HuH-7.5 (cell line): ENCODE data around the gene SPACDR.
A peak's percentile ranks its signal among the peaks of the same experiment; 100 is the strongest.

Source experiments
- DNase-seq: peaks from one replicate; pipeline ENCODE4 v3.0.0; 2011; ENCODE audit warnings: low spot score

The SPACDR gene

DNA sequence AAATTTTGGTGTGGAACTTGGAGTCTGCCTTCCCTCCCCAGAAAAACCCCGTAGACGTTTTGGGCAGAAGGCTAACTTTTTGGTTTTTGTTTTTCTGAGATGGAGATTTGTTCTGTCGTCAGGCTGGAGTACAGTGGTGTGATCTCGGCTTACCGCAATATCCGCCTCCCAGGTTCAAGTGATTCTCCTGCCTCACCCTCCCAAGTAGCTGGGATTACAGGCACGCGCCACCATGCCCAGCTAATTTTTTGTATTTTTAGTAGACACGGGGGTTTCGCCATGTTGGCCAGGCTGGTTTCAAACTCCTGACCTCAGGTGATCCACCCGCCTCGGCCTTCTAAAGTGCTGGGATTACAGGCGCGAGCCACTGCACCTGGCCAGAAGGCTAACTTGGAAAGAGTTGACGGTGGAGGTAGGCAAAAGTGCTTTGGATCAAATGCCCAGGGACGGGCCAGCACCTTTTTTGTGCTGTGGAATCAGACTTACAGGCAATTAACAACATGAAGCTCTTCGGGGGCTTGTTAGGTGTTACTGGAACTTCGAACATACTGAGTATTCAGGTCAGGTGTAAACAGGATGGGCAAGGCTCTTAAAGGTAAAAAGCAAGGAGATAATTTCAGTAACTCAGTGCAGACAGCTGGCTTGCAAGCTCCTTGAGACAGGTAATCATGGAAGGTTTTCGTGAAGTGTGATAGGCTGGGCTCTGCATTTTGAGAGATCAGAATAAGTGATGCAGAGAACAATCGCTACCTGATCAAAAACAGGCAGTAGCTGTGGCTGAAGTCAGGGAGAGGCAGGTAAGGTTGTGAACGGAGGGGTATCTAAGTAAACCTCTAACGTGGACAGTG lies 29.5 kb downstream of the SPACDR start:
- no peak for DNase-seq

DNA sequence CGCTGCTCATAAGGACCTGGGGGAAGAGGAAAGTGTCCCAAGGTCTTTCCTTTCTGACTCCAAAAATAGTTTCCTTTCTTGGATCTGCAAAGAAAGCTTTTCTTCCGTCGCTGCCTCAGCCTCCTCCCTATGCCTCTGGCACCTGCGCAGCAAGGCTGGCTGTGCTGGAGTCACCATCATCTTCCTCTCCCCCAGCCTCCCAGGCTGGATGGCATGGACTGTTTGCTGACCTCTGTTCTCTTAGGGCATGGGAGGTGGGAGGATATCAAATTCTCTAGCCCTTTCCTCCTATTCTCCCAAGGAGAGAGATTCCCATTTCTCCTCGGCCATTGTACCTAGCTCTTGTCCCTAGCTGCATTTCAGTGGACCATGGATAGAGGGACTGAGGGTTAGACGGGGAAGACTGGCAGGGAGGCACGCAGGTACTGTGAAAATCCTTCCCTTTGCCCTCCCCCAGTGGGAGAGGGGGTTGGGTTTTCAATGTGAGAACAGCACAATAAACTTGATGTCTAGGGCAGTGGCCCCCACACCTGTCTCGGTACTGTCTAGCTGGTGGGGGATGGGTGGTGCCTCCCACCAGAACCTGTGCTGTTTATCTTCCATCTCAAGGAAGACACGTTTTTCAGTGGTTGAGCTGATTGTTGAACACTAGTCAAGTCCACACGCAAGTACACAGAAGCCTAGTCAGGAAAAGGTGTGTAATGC lies 30.3 kb downstream of the SPACDR start:
- no peak for DNase-seq

DNA sequence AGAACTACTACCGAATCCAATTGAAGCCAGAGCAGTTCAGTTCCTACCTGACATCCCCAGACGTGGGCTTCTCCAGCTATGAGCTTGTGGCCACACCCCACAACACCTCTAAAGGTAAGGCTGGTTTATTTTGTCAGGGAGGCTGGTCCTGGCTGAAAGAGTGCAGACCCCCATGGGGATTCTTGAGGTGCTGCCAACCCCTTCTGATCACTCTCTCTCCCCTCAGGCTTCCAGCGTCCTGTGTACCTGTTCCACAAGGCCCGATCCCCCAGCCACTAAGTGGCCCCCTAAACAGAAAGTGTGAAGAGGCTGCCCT lies 30.8 kb downstream of the SPACDR start:
- no peak for DNase-seq

DNA sequence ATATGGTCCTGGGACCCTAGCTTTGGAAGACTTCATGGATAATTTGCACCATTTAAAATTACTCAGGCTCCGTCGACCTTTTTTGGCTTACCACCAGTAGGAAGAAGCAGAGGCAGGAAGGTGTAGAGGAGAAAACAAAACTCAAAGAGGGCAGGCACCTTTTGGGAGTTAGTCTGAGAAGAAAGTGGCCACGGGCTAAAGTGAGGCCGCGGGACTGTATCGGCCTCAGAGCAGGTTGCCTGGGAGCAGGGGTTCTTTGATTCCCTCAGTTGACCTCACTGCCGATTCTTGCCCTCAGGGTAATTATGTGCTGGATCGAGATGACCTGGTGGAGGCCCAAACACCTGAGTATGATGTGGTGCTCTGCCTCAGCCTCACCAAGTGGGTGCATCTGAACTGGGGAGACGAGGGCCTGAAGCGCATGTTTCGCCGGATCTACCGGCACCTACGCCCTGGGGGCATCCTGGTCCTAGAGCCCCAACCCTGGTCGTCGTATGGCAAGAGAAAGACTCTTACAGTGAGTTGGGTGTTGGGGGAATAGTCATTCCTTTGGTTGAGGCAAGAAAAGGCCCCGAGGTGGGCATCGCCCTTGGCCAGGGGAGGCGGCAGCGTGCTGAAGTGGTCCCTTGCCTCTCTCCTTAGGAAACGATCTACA lies 31.3 kb downstream of the SPACDR start:
- DNase-seq, result no peak

DNA sequence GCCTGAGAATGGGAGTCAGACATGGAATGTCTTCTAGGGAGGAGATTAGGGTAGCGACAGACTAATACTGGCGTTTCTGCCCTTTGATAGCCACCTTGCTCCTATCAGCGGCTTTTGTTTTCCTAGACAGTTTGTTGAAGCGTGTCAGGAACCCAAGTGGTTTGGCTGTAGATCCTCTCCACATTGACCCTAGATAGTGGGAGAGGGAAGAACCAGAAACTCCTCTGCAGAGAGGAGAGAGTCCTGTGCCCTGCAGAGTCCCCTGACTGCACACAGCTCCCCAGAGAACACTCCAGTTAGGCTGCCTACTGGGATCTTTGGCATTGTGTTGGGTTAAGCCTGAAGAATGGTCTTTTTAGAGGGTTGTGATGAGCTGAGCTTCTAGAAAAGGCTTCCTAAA lies 32.0 kb downstream of the SPACDR start:
- no peak for DNase-seq

DNA sequence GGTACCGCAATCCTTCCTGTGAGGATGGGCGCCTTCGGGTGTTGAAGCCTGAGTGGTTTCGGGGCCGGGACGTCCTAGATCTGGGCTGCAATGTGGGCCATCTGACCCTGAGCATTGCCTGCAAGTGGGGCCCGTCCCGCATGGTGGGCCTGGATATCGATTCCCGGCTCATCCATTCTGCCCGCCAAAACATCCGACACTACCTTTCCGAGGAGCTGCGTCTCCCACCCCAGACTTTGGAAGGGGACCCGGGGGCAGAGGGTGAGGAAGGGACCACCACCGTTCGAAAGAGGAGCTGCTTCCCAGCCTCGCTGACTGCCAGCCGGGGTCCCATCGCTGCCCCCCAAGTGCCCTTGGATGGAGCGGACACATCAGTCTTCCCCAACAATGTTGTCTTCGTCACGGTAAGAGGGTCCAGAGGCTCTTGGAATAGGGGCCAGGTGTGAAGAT lies 32.7 kb downstream of the SPACDR start:
- no peak for DNase-seq

DNA sequence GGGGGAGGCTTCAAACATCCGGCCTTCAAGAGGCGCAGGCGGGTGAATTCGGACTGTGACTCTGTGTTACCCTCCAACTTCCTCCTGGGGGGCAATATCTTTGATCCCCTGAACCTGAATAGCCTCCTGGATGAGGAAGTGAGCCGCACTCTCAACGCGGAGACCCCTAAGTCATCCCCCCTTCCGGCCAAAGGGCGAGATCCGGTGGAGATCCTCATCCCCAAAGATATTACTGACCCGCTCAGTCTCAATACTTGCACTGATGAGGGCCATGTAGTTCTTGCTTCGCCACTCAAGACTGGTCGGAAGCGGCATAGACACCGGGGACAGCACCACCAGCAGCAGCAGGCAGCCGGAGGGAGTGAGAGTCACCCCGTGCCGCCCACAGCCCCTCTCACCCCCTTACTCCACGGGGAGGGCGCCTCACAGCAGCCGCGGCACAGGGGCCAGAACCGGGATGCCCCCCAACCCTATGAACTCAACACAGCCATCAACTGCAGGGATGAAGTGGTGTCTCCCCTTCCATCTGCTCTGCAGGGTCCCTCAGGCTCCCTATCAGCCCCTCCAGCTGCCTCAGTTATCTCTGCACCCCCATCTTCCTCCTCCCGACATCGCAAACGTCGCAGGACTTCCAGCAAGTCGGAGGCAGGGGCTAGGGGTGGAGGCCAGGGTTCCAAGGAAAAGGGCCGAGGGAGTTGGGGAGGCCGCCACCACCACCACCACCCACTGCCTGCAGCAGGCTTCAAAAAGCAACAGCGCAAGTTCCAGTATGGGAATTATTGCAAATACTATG lies 33.4 kb downstream of the SPACDR start:
- peak; percentile 25 for DNase-seq

DNA sequence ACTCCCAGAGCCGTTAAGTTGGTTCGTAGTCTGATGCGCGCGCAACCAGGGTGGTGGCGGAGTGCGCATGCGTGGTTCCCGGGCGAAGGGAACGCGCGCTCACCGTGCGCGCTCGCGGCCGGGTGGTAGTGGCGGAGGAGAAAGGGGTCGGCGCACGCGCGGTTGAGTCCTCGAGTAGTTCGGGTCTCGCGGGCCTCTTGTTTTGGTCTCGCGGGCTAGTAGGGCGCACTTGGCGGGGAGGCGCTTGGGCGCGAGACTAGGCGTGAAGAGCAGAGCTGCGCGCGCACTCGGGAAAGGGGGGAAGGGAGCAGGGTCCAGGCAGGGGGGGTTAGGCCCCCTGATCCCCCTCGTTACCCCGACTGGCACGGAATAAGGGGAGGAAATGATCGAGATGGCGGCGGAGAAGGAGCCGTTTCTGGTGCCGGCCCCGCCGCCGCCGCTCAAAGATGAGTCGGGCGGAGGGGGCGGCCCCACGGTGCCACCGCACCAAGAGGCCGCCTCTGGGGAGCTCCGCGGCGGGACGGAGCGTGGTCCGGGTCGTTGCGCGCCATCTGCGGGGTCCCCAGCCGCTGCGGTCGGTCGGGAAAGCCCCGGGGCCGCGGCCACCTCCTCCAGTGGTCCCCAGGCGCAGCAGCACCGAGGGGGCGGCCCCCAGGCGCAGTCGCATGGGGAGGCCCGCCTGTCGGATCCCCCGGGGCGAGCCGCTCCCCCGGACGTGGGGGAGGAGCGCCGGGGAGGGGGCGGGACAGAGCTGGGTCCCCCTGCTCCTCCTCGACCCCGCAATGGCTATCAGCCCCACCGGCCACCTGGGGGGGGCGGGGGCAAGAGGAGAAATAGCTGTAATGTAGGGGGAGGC lies 34.2 kb downstream of the SPACDR start, which contains the start of gene MEPCE:
TSS of gene MEPCE (plus strand) at position 195 of the 856 bp plus-strand sequence. CDS start at position 383, 188 bp downstream.
- peak; percentile 99 for DNase-seq

DNA sequence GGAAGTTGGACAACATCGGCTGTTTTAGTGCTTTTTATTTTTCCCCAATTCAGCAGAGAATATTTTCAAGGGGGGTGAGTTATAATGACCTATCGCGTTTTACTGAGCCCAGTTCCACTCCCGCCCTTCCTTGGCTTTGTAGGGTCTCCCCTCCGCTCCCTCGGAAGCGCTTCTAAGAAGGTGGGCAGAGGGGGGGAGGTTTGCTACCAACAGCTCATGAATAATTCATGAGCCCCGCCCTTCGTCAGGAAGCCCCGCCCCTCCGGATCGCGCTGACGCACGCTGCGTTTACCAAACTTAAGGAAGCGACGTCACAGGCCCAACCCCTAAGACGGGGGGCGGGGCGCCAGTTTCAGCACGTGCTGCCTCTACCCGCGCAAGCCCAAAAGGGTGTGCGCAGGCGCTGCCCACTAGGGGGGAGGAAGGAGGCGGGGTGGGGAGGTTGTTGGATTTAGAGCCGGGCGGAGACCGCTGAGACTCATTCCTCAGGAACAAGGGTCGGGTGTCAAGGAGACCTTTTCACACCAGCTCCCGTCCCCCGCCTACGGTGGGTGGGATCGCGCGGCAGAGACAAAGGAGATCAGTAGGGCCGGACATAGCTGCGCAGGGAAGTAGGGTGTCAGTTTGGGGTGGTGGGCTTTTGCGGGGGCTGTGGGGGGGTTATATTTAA lies 35.0 kb downstream of the SPACDR start:
- peak; percentile 96 for DNase-seq

DNA sequence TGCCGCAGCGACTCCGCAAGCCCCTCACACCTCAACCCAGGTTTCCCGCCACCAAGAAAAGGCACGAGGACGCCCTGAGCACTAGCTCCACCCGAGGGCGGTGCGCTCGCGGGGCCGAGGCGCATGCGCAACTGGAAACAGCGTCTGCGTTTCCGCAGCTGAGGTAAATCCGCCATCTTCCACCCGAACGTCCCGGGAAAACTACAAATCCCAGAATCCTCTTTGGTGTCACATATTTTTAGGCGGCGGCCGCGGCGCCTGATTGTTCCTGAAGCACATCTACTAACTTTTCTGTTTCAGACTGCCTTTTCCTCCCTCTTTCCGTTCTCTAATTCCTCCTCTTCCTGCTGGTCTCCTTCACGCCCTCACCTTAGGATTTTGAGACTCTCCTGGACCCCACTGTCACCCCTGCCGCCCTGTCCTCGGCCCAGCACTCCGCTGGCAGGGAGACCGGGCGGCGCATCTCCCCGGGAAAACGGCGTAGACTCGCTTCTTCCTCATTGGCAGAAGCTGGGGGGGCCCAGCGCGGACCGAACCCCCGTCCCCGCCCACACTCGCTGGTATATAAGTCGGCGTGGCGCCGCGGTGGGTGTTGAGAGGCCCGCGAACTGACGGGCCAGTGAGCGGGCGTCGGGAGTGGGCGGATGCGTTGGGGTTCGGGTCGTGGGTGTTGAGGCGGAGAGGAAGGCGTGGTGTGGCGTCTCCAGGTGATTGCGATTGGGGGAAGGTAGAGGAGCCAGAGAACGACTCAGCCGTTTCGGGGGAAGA lies 35.7 kb downstream of the SPACDR start, which contains the start of gene ZCWPW1:
TSS of gene ZCWPW1 (minus strand) at position 505 of the 768 bp plus-strand sequence. CDS start 8,054 bp downstream, outside the sequence.
- DNase-seq, result peak; percentile 84

DNA sequence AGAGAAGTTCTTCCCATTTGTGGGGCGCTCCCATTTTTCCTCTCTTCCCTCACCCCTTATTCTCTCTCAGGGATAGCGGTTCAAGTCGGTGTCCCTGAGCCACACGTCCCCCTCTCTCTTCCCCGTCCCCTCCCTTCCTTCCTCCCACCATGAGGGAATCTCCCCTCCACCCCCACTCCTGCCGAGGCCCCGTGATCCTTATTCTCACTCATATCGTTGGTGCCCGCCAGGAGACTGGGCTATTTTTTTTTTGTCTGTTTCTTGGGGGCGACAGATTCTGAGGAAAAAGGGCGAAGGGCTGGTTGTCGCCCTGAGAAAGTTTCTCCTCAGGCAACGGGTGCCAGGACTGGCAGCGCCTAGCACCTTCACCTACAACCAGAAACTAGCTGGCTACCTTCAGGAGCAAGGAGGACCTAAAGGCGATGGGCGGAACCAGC lies 36.3 kb downstream of the SPACDR start:
- no peak for DNase-seq

DNA sequence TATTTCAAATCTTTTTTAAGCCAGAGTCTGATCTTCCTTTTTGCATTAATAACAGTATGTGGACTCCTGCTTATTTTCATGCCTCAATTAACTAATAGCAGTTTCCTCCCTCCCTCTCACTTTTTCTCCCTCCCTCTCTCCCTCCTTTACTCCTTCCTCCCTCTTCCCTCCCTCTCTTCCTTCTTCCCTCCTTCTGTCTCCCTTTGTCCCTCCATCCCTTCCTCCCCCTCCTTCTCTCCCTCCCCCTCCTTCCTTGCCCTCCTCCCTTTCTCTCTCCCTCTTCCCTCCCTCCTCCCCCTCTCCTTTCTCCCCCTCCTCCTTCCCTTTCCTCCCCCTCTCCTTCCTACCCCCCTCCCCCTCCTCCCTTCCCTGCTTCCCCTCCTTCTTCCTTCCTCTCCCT lies 37.5 kb downstream of the SPACDR start:
- no peak for DNase-seq

DNA sequence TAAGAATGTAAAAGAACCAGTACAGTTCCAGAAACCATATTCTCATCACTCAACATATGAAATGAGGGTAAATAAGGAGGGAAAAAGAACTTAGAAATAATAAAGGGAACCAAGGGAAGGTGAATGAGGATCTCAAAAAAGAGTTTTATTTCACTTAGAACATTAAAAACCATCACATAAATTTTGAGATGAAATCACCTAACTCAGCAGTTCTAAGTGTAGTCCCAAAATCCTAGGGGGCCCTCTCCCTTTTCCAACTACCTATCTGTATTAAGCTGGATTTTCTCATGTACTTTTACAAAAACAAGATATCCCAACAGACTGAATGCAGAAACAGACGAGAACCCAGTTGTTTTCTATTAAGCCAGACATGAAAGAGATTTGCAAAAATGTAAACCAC lies 38.7 kb downstream of the SPACDR start:
- DNase-seq, result no peak

DNA sequence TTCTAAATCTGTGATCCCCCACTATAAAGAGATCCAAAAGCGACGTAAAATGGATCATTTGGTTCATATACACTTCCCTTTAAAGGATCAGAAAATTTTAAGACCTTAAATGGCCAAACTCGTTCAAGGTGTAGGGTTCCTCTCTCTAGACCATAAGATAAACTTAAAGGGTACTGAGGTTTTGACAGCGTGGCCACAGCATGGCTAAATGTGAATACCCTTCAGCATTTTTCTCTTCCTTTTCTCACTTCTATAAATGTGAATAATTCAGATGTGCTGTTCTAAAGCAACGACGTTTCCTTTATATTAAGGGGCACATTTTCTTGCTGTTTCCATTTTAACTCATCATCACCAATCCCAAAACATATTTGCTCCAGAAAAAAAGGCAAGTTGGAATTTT lies 40.7 kb downstream of the SPACDR start:
- DNase-seq, result no peak

DNA sequence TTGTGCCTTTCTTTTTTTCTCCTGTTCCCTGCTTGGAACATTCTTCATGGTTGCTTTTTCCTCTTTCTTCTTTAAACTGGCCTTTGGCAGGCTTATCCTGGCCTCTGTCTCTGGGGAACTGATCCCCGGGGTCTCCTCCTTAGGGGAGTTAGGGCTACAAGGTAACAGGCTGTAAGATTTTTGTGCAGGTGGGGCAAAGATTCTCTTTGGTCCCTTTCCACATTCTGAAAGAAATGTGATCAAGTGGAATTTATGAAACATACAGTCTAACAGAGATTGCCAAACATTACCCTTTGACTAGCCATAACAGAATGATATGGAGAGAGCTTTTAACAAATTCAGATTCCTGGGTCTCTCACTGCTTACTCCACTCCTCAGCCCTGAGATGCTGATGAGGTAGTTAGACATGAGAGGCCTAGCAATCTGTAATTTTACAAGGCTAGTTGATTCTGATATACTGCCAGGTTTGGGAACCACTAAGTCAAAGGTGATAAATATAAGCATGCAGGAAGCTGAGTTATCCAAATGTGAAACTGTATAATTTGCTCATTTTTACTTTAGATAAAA lies 44.3 kb downstream of the SPACDR start:
- DNase-seq, result no peak

DNA sequence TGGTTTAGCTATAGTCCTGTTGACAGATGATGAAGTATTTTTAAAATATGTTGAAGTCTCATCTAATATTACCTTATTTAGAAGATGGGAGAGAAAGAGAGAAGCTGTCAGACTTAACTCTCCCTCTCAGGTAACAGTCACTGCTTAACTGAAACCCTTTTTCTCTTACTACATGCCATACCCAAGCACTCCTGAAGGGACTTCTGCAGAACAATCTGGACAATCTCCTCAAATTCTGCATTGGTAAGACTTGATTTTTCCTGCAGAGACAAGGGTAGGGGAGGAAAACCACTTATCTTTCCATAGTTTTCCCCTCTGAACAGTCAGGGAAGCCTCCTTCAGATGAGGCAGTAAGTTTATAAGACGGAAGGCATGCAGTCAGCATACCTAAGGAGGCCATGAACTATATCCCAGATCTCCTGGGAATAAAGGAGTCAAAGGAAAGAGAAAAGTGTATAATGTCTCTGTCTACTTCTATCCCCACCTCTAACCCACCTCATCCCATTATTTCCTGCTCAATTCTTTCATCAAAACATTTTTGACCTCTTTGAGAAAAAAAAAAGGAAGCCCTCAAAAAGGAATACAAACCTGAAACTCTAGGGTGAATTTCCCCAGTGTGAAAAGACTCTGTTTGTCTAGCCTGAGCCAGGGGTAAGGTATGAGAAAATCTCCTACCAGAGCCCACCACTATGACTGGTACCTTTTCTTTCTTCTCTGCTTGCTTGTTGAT lies 45.0 kb downstream of the SPACDR start:
- no peak for DNase-seq

DNA sequence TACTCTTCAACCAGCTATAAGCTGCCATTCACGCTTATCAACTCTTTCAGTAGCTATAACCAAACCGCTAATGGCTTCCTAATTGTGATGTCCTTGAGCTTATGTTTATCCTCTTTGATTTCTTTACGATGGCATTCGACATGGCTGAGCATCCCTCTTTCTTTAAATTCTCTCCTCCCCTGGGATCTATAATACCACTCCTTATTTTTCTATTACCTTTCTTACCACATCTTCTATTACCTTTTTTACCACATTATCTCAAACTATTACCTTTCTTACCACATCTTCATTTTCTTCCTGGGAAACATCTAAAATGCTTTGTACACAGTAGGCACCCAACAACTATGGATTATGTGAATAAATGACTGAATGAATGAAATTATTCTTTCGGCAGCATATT lies 48.6 kb downstream of the SPACDR start:
- DNase-seq, result no peak

DNA sequence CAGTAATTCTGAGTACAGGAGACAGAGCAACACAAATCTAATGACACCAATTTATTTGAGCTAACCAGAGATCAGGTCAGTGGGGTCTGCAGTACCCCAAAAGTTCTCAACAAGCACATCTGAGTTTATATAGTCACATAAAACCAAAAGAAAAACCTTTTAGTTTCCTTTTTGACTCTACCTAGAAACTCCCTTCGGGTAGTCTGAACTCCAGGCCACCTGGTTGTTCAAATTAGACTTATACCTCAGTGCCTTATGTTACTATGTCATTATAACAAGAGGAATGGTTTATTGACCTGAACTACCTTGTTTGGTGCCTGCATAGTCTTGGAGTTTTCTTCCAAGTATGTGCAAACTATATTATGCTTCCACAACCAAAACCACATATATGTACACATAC lies 50.2 kb downstream of the SPACDR start:
- no peak for DNase-seq

DNA sequence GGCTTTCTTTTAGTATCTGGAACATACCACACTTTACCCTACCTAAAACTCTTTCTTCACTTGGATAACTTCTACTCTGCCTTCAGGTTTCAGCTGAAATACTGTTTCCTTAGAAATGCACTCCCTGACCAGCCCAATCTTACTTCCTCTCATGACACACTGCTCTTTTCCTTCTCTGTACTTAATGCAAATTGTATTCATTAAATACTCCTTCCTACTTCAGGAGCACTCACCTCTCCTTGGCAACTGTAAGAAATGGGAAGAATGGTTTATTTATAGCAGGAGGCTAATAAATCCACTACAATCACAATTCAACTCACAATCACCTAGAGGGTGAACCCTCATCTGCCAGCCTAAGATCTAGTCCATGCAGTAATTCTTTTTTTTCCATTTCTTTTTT lies 50.7 kb downstream of the SPACDR start:
- DNase-seq, result no peak
